Gastroesophageal sphincter (tissue), 3 donors: ENCODE measurements around the gene CDK5R1.

Source experiments
- EP300 ChIP-seq: sonication (generic); formaldehyde crosslinking; IDR thresholded peaks from one replicate; pipeline ENCODE4 v1.6.1; 2017; ENCODE audit warnings: antibody characterized with exemption, mild to moderate bottlenecking
- POLR2A ChIP-seq, 2 donors: fragments of 450-650 bp; IDR thresholded peaks; one replicate each; pipeline ENCODE4 v1.6.1; 2017; ENCODE audit warnings: antibody characterized with exemption in 2 of 2, mild to moderate bottlenecking in 2 of 2, moderate library complexity in 1 of 2
- TF ChIP-seq, protein P1 (sequence below), 4 experiments: fragments of 200-600 bp in 2 of 4; fragments of 450-650 bp in 2 of 4; sonication (generic) in 1 of 4; IDR thresholded peaks; one replicate each; pipeline ENCODE4 v1.5.1; 2017 to 2019; ENCODE audit warnings: antibody characterized with exemption in 4 of 4, mild to moderate bottlenecking in 2 of 4, moderate library complexity in 2 of 4

- TF ChIP-seq, protein P1, sequence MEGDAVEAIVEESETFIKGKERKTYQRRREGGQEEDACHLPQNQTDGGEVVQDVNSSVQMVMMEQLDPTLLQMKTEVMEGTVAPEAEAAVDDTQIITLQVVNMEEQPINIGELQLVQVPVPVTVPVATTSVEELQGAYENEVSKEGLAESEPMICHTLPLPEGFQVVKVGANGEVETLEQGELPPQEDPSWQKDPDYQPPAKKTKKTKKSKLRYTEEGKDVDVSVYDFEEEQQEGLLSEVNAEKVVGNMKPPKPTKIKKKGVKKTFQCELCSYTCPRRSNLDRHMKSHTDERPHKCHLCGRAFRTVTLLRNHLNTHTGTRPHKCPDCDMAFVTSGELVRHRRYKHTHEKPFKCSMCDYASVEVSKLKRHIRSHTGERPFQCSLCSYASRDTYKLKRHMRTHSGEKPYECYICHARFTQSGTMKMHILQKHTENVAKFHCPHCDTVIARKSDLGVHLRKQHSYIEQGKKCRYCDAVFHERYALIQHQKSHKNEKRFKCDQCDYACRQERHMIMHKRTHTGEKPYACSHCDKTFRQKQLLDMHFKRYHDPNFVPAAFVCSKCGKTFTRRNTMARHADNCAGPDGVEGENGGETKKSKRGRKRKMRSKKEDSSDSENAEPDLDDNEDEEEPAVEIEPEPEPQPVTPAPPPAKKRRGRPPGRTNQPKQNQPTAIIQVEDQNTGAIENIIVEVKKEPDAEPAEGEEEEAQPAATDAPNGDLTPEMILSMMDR (IDR thresholded peaks at IDR 0.05): no peak
- TF ChIP-seq POLR2A (IDR thresholded peaks at IDR 0.05) (no peak), EP300 (no peak)
Measured at GRCh38 chr17:32446949-32447348, 39.8 kb upstream of the CDK5R1 start.
